Mammary epithelial cell (primary cell): ENCODE measurements around the gene DLG1.

Experiments
- EZH2 ChIP-seq: IDR thresholded peaks from 2 replicates; pipeline ENCODE4 v1.6.1; 2012; ENCODE audit warnings: low read length, inconsistent platforms, borderline replicate concordance
- TF ChIP-seq, protein P1 (sequence below), 2 donors: IDR thresholded peaks in 1 of 2; conservative IDR thresholded peaks in 1 of 2; 2 replicates each; pipeline ENCODE4 v1.5.1; 2011 to 2012; ENCODE audit warnings: inconsistent platforms in 2 of 2, low read length in 2 of 2, mild to moderate bottlenecking in 2 of 2, control low read depth in 1 of 2, low read depth in 1 of 2; ENCODE audit not compliant: insufficient read depth in 1 of 2; ENCODE audit errors: extremely low read depth in 1 of 2

DNA sequence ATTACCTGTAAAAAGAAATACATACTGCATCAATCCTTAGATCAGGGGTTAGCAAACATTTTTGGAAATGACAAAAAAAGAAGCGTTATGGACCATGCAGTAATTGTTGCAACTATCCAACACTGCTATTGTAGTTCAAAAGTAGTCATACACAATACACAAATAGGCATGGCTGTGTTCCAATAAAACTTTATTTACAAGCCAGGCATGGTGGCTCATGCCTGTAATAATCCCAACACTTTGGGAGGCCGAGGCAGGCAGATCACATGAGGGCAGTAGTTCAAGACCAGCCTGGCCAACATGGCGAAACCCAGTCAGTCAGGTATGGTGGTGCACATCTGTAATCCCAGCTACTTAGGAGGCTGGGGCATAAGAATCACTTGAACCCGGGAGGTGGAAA, 124.8 kb downstream of the DLG1 start:
- TF ChIP-seq, protein P1, sequence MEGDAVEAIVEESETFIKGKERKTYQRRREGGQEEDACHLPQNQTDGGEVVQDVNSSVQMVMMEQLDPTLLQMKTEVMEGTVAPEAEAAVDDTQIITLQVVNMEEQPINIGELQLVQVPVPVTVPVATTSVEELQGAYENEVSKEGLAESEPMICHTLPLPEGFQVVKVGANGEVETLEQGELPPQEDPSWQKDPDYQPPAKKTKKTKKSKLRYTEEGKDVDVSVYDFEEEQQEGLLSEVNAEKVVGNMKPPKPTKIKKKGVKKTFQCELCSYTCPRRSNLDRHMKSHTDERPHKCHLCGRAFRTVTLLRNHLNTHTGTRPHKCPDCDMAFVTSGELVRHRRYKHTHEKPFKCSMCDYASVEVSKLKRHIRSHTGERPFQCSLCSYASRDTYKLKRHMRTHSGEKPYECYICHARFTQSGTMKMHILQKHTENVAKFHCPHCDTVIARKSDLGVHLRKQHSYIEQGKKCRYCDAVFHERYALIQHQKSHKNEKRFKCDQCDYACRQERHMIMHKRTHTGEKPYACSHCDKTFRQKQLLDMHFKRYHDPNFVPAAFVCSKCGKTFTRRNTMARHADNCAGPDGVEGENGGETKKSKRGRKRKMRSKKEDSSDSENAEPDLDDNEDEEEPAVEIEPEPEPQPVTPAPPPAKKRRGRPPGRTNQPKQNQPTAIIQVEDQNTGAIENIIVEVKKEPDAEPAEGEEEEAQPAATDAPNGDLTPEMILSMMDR (conservative IDR thresholded peaks at IDR 0.05 in 1 of 2, IDR thresholded peaks at IDR 0.05 in 1 of 2; ENCODE audit: extremely low read depth in 1 of 2, insufficient read depth in 1 of 2, low read depth in 1 of 2, low read length in 2 of 2): no peak
- TF ChIP-seq EZH2: no peak
